Stimulated activated CD4-positive, alpha-beta T cell treated with anti-CD3 and anti-CD28 coated beads, Interleukin-2, amount 100 ng/mL, for 48 hours (primary cell): ENCODE results near the gene CCL11.

ENCODE experiments used
- DNase-seq, 2 donors: peaks; one replicate each; pipeline ENCODE4 v3.0.0-alpha.2; 2020

CCL11 gene

DNA sequence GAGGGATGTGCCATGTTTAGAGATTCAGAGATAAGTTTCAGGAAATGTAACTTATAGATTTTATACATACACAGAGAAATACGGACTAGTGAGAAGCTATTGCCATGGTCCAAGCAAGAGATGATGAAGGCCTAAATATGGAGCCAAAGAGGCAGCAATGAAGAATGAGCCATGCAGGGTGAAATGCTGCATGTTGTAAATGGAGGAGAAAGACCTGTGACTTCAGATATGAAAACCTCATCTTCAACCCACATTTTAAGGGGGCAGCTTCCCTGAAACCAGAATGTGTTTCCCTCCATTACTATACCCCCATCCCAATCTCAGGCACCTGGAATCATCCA lies 27.6 kb upstream of the CCL11 start:
- no peak for DNase-seq

- no peak for DNase-seq
Observed at GRCh38 chr17:34259146-34259545, 26.4 kb upstream of the CCL11 start.

DNA sequence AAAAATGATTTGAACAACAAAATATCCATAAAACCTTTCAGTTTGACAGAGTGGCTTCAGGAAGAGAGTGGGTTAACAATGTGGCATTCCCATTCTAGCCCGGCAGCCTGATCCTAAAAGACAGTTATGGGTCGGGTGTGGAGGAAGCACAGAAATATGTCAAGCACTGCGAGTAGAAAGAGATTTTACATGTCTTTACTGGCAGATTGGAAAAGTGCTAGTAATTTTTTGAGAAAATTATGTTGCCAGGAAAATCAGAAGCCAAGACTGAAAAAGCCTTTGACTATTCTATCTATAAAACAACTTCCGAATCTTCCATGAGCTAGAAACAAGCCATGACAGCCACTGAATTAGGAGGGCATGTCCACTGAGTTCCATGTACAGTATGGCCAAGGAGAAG lies 24.7 kb upstream of the CCL11 start:
- DNase-seq, result no peak

DNA sequence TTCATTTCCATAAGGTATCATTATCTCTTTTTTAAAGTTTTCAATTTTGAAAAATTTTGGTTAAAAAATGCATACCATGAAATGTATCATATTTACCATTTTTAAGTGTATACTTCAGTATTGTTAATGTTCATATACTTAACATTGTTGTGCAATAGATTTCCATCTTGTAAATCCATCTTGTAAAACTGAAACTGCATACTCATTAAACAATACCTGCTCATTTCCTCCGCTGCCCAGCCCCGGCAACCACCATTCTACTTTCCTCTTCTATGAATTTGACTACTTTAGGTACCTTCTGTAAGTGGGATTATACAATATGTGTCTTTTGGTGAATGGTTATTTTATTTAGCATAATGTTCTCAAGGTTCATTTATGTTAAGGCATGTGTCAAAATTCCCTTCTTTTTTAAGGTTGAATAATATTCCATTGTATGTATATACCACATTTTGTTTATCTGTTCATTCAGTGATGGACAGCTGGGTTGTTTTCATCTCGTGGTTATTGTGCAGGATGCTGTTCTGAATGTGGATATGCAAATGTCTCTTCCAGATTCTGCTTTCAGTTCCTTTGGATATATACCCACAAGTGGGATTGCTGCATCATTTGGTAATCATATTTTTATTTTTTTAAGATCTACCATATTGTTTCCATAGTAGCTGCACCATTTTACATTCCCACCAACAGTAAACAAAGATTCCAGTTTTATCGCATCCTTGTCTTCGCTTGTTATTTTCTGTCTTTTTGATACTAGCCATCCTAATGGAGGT lies 23.8 kb upstream of the CCL11 start:
- no peak for DNase-seq

DNA sequence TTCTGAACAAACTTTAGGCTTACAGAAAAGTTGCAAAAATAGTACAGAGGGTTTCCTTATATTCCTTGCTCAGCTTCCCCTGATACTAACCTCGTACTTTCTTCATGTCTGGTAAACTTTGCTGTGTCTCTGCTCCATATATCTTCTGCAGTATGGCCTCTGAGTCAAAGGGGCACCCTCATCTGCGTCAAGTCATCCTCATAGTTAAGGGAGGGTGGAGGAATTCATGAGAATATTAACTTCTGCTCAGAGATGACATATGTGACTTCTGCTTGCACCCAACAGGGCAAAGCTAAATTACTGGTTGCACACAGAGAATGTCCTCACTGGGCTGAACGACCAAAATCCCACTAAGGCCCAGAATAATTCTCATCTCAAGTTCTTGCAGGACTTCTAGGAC lies 19.8 kb upstream of the CCL11 start:
- no peak for DNase-seq

GRCh38 chr17:34269969-34270368 lies 15.6 kb upstream of the CCL11 start, which contains the start of gene CCL7:
TSS of gene CCL7 (plus strand) at chr17:34270221. CDS start at chr17:34270291, 70 bp downstream.
- DNase-seq, result no peak

GRCh38 chr17:34275881-34276280 lies 9.7 kb upstream of the CCL11 start:
- no peak for DNase-seq

DNA sequence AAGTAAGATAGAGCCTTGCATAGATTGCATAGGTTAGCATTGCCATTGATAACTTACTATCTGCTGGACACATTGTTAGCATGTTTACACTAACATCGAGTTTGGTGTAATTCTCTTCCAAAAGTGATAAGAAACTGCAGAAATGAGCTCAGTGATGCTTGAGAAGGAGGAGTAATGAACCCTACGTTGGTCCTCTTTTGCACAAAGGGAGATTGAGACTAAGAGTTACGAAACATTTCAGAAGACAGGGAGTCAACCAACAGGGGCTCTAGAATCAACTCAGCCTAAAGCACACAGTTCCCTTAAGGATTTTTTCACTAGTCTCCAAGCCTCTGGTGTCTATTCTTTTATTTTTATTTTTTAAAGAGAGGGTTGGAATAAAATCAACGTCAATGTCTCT lies 8.7 kb upstream of the CCL11 start:
- DNase-seq, result no peak

GRCh38 chr17:34283571-34283970 lies 2.0 kb upstream of the CCL11 start:
- DNase-seq, result no peak

- no peak for DNase-seq
Observed at GRCh38 chr17:34287875-34288274, 2.3 kb downstream of the CCL11 start.

DNA sequence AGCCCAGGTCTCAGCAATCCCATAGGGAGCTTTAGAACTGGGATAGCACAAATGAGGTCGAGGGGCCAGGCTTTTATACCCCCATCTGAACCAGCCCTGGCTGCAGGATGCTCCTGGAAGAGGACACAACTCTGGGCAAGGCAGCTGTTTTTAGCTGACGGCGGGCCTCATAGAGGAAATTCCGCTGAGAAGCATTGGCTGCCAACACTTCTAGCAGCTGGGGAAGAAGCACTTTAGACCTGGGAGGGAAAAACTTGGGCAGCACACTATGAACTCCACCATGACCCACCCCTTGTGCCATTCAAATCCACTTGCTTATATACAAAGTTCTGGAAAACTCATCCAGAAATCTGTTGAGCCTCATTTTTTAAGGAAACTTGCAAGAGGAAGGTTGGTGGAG lies 5.0 kb downstream of the CCL11 start:
- no peak for DNase-seq

GRCh38 chr17:34291721-34292348 lies 6.3 kb downstream of the CCL11 start:
- no peak for DNase-seq

DNA sequence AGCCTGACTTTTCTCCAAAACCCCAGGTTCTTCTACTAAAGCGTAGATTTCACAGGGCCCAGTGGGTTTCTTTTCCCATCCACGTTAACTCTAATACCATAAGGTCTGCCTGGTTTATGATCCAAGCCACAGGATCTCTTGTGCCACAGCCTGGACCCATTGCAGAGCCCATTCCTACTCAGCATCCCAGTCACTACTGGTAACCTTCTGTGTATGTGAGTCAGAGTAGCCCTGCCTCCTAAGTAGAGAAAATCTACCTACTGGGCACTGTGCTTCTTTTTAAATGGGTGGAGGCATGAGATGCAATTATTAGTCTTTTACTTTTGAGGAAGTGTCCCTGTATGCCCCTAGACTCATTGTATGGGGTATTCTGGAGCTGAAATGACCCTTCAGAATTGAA lies 13.5 kb downstream of the CCL11 start:
- no peak for DNase-seq

- no peak for DNase-seq
Observed at GRCh38 chr17:34299956-34300577, 14.5 kb downstream of the CCL11 start.

DNA sequence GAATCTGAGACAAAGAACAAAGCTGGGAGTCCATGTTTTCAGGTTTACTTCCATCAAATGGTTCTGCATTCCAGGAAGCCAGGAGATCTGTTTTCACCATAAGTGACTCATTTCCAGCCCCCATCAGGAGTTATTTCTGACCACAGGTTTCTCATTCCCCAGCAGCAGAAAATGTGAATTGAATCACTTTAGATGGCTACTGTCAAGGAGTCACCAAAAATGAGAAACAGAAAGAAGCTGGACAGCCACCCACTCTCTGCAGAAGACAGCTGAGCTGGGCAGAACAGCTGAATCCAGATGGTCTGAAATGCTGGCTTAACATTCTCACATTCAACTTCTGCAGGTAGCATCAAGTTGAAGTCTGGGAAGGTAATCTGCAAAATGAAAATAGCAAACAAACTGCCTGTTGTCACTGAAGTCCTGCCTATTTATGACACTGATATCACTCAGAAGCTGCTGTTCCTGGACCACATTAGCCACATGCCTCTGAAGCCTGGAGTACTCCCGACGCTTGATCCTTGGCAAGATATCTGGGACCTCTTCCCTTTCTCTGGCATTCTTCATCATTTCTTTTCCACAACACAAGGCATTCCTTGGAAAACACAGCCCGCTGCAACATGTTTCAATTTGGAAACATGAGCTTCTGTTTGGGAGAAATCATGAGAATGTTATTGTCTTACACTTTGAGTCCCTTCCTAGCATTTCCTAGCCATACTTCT lies 15.3 kb downstream of the CCL11 start:
- no peak for DNase-seq

- DNase-seq, result no peak
Observed at GRCh38 chr17:34301986-34302385, 16.4 kb downstream of the CCL11 start.

DNA sequence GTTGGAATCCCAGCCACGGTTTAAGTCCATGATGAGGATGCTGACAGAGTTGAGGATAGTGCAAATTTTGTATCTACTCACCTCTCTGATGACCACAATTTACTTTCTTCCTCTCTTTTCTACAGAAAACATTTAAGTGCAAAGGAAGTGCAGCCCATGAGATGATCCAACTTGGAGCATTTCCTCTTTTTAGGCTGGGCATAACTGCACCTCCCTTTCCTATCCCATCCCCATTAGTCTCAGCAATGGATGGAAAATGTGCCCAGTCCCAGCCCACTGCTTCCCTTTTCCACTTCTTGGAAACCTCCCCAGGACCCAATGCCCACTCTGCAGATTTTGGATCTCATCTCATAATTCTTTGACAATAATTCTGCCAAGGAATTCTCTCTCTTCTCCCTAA lies 17.1 kb downstream of the CCL11 start:
- DNase-seq, result no peak

DNA sequence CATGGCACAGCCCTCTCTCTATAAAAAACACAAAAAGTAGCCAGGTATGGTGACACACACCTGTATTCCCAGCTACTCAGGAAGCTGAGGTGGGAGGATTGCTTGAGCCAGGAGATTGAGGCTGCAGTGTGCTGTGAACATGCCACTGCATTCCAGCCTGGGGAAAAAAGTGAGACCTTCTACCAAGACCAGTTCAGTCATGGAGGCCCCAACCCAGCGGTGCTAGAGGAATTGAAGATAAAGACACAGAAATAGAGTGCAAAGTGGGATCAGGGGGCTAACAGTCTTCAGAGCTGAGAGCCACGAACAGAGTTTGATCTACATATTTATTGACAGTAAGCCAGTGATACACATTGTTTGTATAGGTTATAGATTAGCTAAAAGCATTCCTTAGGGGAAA lies 18.1 kb downstream of the CCL11 start:
- no peak for DNase-seq

- no peak for DNase-seq
Observed at GRCh38 chr17:34305061-34305460, 19.5 kb downstream of the CCL11 start.

- DNase-seq, result no peak
Observed at GRCh38 chr17:34305606-34306005, 20.1 kb downstream of the CCL11 start.

DNA sequence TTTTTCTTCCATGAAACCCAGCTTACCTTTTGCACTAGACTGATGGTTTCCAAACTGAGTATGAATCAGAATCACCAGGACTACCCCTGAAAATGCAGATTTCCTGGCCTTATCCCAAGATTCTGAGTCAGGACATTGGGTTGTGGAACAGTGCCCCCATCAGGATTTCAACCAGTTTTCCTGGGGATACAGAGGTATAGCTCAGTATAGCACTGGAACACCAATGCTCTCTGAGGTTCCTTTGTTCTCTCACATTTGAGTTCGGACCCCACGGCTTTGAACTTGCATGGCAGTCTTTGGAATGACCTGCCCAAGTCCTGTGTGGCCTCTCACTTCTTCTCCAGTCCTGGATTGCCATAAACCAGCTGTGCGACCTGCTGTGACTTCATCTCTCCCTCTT lies 20.9 kb downstream of the CCL11 start:
- DNase-seq, result no peak

- no peak for DNase-seq
Observed at GRCh38 chr17:34307110-34307509, 21.6 kb downstream of the CCL11 start.

DNA sequence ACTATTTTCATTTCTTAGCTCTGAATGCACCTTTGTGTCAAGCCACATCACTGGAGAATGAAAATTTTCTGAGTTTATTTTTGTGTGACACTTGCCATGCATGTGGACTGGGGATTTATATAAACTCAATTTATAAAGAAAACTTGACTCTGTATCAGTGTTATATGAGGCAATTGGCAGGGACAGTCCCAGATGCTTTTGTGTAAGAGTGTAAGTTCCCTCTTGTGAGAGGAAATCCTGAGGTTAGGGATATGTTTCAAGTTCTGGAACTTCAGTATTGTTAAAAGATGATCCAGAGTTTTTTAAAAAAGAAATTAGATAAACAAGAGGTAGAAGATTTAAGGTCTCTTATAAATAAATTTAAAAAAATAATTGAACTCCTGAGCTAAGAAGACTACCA lies 22.8 kb downstream of the CCL11 start:
- no peak for DNase-seq

DNA sequence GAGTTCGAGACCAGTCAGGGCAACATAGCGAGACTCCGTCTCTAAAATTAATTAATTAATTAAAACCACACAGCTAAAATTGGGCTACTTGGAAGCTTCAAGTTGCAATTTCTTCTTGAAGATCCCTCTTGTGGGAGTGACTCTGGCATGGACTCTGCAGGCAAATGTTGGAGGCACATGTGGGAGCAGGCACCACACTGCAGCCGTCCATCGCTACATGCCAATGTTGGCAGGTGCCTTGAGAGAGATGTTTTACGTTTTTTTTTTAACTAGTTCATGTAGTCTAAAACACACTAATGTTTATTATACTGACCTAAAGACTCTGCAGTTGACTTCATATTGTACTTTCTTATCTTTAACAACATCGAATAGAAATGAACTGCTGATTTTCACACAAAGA lies 25.7 kb downstream of the CCL11 start:
- no peak for DNase-seq
